HG03103 (cell line): ENCODE data around the gene RNASE2.
A peak's percentile ranks its signal among the peaks of the same experiment; 100 is the strongest.
"Not testable (repeated sequence)": the region's sequence is repeated elsewhere in the genome, so short reads cannot be mapped to it uniquely, and the experiment has no call there.

ENCODE experiments used
- ATAC-seq: cut with Tn5 transposase; IDR thresholded peaks from one replicate; pipeline ENCODE4 v1.9.1; 2021; ENCODE audit warnings: low read depth; ENCODE audit not compliant: unreplicated experiment

The RNASE2 gene

DNA sequence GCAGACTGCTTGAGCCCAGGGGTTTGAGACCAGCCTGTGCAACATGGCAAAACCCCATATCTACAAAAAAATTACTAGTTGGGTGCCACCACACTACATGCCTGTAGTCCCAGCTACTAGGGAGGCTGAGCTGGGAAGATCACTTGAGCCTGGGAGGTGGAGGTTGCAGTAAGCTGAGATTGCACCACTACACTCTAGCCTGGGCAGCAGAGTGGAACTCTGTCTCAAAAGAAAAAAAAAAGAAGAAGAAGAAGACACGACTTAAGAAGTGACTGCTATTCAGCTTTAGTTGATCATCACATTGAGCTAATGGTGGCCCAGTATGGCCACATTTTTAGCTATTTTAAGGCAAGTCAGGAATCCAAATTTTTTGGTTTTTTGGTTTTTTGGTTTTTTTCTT lies 25.6 kb downstream of the RNASE2 start:
- no peak for ATAC-seq

DNA sequence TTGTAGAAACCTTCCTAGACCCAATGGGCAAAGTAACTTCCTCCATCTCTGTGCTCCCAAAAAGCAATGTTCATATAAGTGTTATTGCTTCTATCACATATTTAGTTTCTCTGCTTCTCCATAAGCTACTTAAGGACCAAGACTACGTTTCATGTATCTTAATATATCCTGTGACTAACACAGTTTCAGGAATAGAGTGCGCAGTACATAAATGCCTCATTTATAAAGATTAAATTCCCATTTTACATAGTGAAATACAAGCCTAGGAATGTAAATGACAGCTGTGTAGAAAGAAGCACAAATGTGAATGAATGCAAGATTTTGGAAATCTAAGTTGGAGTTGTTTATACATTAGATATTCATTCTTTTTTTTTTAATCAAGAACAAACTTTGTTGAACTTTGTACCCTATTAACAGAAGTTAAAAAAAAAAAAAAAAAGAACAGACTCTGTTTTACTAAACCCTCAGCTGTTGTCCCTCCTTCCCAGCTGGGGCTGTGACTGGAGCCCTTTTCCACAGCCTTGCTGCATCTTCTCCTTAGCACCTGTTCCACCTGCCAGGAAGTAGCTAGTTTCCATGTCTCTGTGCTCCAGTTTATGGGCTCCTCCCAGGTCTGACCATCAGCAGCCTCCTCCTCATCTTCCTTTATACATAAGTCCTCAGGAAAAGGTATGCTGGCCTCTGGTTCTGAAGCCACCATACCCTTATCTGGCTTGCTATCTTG lies 27.5 kb downstream of the RNASE2 start:
- ATAC-seq: no peak

DNA sequence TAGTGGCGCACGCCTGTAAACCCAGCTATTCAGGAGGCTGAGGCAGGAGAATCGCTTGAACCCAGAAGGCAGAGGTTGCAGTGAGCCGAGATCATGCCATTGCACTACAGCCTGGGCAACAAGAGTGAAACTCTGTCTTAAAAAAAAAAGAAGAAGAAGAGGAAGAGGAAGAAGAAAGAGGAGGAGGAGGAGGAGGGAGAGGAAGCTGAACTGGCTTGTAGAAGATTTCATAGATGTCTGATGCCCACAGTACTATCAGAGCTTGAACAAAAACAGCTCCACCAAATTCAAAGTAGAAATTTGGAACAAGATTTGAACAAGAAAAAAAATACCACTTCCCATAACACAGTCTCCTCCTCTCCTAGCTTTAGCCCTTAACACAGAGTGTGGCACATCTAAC lies 30.4 kb downstream of the RNASE2 start:
- ATAC-seq: not testable (repeated sequence)

DNA sequence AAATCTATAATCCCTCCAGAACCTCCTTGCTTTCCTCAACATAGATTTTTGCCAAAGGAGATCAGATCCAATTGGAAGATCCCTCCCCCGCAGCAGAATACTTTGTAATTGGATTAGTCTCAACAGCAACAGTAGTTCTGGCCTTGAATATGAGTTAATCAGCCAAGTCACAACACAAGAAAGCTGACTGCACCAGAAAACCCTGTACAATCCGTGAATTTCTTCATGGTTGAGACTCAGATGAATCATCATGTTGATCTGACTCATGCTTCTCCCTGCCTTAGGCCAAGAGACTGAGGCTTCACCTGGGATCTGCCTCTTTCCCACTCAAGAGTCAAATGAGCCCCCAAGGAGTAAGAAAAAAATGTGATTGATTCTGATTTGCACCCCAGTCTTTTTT lies 31.5 kb downstream of the RNASE2 start:
- no peak for ATAC-seq

DNA sequence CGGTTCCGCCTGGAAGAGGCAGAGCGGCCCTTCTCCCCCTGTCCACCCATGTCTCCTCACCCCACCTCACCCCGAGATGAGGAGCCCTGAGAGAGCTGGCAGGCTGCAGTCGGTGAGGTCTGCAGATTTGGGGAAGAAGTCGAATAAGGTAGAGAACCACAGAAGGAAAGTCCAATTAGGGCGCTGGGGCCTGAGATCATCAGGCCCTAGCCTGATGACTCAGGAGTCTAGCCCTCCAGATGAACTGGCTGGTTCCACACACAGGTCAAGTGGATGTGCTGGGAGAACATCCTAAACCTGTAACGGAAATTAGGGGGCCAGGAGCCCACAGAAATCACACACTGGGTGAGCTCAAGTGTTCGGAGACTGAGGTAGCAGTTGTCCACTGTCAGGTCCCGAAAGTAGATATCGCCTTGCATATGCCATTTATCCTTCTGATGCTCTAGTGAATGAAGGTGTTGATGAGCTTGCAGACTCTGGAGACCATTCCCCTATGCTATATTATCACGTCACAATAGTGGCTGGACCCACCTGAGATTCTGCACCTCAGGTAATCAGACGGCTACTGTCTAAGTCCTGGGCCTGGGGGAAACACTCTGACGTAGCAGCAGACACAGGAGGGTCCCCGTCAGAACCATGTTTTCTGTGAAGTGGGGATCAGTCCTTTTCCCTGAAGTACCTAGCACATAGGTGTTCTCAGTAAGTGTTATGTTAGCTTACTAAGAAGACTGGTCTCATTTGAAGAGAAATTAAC lies 33.6 kb downstream of the RNASE2 start:
- no peak for ATAC-seq

DNA sequence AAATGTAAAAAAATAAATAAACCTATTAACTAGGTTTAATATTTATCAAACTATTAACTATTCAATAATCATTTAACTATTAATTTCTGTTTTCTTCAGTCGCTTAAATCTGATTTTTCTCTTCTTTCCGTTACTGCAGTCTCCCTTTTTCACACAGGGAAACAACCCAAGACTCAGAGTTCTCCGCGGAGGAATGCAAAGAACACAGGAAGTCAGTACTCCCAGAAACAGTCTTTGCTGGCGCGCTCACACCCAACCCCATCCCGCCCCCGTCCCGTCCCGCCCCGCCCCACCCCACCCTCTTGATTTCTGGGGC lies 34.1 kb downstream of the RNASE2 start:
- no peak for ATAC-seq

DNA sequence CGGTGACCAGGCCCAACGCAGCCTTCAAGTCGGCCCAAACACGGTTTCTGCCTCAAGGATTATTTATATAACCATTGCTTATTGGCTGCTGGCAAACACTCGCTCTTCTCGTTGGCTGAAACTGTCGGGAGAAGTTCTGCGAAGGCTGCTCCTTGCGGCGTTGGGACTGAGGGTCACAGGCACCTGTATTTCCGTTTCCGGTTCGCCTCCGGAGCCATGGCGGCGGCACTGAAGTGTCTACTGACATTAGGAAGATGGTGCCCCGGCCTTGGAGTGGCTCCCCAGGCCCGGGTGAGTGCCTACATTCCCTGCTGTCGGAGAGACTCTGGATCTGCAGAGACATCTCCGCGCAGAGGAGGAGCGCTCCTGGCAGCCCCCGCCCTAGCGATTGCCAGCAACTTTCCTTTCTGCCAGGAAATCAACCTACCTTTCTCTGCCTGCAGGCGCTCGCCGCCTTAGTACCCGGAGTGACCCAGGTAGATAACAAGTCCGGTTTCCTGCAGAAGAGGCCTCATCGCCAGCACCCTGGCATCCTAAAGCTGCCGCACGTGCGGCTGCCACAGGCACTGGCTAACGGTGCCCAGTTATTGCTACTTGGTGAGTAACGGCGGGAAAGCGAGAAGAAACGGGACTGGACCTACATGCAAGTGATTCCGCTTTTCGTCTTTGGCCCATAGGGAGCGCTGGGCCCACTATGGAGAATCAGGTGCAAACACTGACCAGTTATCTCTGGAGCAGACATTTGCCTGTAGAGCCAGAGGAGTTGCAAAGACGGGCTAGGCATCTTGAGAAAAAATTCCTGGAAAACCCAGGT lies 34.7 kb downstream of the RNASE2 start, which contains the start of gene METTL17:
TSS of gene METTL17 (plus strand) at position 194 of the 814 bp plus-strand sequence. CDS start at position 217, 23 bp downstream.
- peak; percentile 93 for ATAC-seq

DNA sequence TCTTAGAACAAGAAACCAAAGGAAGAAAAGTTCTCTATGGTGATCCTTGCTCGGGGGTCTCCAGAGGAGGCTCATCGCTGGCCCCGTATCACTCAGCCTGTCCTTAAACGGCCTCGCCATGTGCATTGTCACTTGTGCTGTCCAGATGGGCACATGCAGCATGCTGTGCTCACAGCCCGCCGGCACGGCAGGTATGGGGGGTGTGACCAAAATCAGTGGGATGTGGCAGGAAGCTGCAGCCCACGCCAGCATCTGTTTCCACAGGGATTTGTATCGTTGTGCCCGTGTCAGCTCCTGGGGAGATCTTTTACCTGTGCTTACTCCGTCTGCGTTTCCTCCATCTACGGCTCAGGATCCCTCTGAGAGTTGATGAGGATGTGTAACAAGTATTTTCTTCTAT lies 41.2 kb downstream of the RNASE2 start:
- ATAC-seq: no peak

DNA sequence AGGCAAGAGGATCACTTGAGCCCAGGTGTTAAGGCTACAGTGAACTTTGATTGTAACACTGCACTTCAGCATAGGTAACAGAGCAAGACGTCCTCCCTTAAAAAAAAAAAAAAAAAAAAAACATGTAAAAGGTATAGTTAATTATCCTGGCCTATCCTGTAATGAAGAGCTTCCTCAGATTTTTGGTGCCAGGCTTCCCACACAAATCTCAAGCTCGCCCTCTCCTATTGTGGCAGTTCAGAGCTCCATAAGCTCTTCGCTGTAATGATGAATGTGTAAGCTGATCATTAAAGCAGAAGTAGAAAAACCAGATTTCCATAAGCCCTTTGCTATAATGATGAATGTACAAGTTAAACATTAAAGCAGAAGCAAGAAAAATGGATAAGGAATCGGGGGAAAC lies 41.8 kb downstream of the RNASE2 start:
- ATAC-seq: no peak

DNA sequence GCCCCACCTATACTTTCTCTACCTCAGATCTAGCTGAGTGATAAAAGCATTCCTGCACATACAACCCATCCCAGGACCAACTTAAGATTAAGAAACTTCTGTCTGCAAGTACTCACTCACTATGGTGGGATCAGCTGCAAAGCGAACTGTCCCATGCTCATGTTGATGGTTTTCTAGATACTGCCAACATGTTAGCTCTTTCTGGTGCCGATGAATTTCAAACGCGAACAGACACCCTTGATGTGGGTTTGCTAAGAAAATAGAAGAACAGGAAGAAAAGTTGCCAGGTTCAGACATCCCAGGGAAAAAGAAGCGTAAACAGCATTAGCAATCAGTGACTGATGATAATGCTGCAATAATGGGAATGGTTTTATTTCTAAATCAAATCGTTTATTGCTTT lies 42.3 kb downstream of the RNASE2 start:
- ATAC-seq: no peak

DNA sequence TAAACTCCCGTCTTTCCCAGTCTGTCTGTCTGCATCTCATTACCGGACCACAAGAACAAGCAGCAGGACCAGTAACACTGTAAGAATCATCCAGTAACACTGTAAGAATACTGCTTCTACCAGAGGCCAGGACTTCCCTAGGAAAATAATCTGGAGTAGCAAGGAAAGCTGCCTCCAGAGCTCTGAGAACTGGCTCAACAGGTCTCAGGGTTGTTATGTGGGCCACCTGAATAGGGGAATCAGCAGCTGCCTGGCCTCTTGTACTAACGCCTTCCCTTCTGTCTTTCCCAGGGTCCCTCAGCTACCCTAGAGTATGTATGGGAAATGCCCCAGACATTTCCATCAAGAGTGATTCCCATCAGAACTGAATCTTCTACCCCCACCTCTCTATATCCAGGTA lies 42.9 kb downstream of the RNASE2 start:
- no peak for ATAC-seq

DNA sequence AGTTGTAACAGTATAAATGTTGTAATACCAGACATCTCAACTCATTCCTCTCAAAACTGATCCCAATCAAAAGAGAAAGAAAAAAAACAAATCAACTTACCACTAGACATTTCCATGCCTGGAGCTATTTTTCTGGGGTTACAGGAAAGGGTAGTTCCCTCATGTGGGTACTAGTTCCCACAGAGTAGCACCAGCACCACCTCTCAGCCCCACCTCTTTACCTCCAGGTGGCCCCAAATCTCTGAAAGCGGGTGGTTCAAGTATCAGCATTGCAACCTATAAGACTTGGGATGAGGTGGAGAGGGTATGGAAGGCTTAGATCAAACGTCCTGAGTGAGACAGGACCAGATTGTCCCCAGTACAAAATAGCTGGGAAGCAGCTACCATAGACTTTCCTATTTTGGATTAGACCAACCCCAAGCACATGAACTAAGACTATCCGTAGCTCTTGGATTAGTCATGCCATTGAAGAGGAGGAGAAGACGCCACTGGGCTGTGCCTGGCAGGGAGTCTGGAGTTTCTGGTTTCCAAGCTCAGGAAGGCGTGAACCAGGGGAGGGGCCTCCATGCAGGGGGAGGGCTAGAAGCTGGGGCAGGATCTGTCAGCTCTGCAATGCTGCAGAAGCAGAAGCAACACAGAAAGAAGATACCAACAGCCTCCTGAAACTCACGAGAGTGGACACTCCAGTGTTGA lies 43.5 kb downstream of the RNASE2 start, which contains the start of gene SLC39A2:
TSS of gene SLC39A2 (plus strand) at position 620 of the 693 bp plus-strand sequence. CDS start 154 bp downstream, outside the sequence.
- ATAC-seq: no peak

DNA sequence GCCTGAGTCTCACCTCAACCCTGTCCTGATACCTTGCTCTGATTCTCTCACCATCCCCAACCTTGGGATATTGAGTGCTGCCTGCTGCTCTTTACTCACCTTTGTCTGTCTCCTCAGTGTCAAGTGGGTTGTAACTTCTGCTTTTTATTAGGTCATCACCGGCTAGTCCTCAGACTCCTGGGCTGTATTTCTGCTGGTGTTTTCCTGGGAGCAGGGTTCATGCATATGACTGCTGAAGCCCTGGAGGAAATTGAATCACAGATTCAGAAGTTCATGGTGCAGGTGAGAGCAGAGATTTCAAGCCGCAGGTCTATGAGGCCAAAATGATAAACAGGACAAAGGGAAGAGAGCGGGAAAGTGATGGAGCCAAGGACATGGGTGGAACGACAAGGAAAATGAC lies 44.3 kb downstream of the RNASE2 start:
- no peak for ATAC-seq

DNA sequence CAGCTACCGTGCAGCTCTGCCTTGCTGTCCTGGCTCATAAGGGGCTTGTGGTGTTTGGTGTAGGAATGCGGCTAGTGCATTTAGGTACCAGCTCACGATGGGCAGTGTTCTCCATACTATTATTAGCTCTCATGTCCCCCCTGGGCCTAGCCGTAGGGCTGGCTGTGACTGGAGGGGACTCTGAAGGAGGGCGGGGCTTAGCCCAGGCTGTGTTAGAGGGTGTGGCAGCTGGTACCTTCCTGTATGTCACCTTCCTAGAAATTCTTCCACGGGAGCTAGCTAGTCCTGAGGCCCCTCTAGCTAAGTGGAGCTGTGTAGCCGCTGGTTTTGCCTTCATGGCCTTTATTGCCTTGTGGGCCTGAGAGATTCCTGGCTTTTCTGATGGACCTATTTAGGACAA lies 45.9 kb downstream of the RNASE2 start:
- ATAC-seq: no peak

DNA sequence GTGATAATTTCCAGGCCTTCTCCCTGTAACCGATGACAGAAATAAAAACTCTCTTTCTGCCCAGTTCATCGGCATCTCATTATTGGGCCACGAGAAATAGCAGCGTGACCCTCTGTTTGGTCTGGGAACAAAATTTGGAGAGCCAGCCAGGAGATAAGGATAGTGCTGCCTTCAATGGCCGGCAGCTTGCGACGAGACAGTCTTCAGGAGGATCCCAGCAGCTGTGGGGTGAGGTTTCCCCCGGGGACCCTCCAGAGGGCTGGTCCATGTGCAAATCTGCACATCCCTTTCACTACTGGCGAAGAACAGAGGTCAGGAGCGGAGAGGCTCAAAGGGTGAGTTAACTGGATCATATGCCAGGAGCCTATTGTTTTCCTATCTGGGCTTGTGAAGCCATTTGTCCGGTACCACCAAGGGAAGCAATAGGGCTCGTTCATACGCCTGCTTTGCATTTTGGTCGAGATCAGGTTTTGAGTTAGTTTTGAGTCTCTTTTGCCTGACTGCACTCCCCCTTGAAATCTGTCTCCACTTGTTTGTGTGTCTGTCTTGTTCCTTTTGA lies 48.6 kb downstream of the RNASE2 start:
- ATAC-seq: no peak
